HG02588 (cell line): ENCODE data around the gene NCBP3.

Experiments
- ATAC-seq: cut with Tn5 transposase; IDR thresholded peaks from one replicate; pipeline ENCODE4 v1.9.1; 2021; ENCODE audit warnings: mild to moderate bottlenecking, moderate library complexity; ENCODE audit not compliant: unreplicated experiment

NCBP3 gene

DNA sequence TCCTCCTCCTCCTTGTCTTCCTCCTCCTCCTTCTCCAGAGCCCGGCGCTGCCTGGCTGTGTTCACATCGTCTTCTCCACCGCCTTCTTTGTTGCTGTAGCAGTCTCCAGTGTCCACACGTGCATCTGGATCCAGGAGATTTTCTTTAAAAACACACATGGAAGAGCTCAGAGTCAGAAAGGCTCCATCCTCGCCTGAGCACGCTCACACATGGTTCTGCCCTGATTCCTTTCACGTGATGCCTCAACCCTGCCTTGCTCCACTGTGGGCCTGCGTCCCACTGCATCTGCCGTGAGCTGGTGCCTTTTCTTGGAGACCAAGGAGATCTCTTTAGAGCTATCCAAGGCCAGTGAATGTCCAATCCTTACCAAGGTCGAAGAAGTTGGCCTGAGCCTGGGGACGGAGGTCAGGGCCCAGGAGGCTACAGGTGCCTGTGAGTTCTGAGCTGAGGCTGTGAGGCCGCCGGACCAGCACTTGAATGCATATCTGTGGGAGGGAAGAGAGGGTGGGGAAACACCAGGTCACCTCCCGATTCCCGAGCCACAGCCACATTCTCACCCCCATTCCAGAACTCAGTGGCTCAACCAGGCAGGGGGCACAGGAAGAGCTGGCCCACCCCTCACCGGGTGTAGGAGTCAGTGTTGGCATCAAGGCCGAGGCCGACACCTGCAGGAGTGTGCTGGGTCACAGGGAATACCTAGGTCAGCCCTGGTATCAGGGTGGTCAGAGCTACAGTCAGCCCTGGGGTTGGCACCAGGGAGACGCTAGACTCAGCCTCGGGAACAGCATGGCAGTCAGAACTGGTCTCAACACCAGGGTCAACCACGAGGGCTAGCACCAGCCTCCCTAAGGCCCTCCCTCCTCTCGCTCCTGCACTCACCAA, 84.8 kb downstream of the NCBP3 start:
- ATAC-seq: no peak

DNA sequence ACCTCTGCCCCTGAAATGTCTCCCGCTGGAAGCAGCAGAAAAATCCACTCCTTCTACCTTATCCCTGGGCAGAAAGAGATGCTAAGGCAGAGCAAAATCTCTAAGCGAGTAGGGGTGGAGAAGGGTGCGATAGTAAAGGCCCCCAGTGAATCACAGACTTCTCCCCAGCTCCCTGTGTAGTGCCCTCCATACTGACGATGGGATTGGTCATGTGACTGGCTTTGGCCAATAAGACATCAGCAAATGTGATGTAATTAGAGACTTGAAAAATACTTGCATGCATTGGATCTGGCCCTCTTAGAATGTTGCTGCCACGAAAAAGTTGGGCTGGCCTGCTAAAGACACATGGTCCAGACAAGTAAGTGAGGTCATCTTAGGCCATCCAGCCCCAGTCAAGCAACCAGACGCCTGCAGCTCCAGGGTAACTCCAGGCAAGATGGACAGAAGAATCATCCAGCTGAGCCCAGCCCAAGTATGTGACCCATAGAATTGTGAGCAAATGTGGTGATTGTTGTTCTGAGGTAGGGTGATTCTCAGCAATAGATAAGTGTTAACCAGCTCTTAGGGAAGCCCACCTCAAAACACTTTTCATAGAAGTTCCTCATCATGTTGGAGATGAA, 86.3 kb downstream of the NCBP3 start:
- ATAC-seq: no peak

DNA sequence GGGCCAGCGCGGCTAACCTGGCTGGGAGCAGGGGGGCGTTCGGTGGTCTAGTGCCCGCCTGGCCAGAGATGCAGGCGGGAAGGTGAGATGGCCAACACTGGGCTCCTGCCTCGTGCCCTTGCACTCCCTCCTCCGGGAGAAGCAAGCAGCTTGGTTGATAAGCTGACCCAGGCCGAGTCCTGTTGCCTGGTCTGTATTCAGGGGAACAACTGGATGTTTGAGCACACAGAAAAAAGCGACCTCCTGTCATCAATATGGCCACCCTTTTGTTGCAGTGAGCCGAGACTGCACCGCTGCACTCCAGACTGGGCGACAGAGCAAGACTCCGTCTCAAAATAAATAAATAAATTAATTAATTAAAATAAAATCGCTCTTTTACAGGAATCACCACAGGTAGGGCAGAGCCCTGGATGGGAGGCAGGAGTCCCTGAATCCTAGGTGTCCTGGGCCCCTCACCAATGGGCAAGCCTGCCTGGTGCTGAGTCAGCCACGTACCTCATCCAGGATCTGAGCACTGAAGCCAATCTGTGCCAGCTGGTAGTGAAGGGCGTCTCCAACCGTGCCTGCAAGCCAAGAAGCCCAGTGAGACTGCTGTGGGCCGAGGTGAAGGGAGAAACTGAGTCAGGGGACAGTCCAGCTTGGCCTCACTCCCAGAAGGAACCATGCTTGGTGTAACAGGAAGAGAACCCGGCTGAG, 90.6 kb downstream of the NCBP3 start:
- no peak for ATAC-seq

DNA sequence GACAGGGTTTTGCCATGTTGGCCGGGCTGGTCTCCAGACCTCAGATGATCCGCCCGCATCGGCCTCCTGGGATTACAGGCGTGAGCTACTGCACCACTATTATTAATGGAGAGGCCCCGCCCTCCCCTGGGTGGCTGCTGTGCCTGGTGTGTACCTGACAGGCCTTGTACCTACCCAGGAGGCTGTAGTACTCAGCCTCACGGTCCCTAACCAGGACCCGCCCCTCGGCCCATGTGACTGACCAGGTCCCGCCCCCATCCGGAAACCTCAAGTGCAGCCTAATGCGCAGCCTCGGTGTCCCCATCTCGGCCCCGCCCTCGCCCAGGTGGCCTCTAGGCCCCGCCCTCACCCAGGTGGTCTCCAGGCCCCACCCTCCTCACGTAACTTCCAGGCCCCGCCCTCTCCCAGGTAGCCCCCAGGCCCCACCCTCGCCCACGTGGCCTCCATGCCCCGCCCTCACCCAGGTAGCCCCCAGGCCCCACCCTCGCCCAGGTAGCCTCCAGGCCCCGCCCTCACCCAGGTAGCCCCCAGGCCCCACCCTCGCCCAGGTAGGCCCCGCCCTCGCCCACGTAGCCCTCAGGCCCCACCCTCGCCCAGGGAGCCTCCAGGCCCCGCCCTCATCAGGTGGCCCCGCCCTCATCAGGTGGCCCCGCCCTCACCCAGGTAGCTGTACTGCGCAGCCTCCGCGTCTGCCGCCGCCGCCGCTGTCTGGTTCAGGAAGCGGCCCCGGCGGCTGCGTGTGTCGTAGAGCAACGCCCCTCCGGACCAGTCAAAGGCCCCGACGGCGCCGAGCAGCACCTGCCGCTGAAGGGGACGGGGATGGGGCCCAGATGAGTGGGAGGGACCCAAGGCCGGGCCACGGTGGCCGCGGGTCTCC, 91.3 kb downstream of the NCBP3 start:
- ATAC-seq: no peak

DNA sequence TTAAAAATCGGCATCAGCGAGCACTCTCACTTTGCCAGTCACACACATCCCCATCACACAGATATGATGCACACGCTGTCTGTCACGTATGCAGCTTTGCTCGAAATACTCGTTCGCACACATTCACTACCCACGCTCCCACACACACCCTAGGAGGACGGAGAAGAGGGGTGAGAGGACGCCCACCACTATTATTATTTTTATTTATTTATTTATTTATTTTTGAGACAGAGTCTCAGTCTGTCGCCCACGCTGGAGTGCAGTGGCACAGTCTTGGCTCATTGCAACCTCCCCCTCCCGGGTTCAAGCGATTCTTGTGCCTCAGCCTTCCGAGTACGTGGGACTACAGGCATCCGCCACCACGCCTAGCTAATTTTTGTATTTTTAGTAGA, 92.0 kb downstream of the NCBP3 start:
- no peak for ATAC-seq

DNA sequence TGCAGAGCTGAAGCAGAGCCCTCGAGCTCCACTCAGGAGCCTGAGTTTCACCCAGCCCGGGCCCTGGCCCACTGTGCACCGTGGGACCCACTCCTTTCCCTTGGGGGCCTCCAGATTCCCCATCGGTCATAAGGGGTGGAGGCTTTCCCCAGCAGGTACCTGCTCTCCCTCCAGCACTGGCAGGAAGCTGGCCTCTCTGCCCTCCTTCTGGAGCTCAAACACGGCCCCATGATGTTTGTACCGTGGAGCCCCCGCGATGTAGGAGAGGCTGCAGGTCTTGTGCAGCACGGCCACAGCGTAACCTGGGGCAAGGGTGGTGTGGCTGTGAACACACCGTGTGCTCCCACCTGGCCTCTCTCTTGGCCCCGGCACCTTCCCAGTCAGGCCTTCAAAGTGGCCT, 92.4 kb downstream of the NCBP3 start:
- ATAC-seq: no peak
